Right kidney (tissue), 1 donor: ENCODE results near the gene CMTM1.
A peak's percentile ranks its signal among the peaks of the same experiment; 100 is the strongest.
"Not testable (repeated sequence)": the region's sequence is repeated elsewhere in the genome, so short reads cannot be mapped to it uniquely, and the experiment has no call there.

Source experiments
- DNase-seq: peaks from one replicate; pipeline ENCODE4 v3.0.0-alpha.2; 2016

The CMTM1 gene

GRCh38 chr16:66616169-66616568 lies 49.9 kb downstream of the CMTM1 start:
- no peak for DNase-seq

- DNase-seq = no peak
Observed at GRCh38 chr16:66616592-66616991, 50.4 kb downstream of the CMTM1 start.

- DNase-seq = no peak
Observed at GRCh38 chr16:66617010-66617434, 50.8 kb downstream of the CMTM1 start.

GRCh38 chr16:66617728-66618127 lies 51.5 kb downstream of the CMTM1 start:
- DNase-seq = no peak

GRCh38 chr16:66618588-66619375 lies 52.5 kb downstream of the CMTM1 start:
- DNase-seq = no peak

- DNase-seq = peak; percentile 24
Observed at GRCh38 chr16:66619534-66620428, 53.5 kb downstream of the CMTM1 start.

- DNase-seq = no peak
Observed at GRCh38 chr16:66620429-66620795, 54.2 kb downstream of the CMTM1 start.

- DNase-seq = no peak
Observed at GRCh38 chr16:66621973-66622372, 55.7 kb downstream of the CMTM1 start.

- DNase-seq = no peak
Observed at GRCh38 chr16:66622863-66623262, 56.6 kb downstream of the CMTM1 start.

- DNase-seq = no peak
Observed at GRCh38 chr16:66623755-66624154, 57.5 kb downstream of the CMTM1 start.

- DNase-seq = not testable (repeated sequence)
Observed at GRCh38 chr16:66627611-66628378, 61.6 kb downstream of the CMTM1 start.
